CD4-positive, alpha-beta T cell (primary cell): Measurements from ENCODE around the gene KCNQ2. TPM values are rescaled to one million over a fixed set of nuclear protein-coding genes. Genes with fewer than 3 reads are reported as not detected.

ENCODE experiments used
- ATAC-seq: fragments of 200-7000 bp; cut with Tn5 transposase; one replicate; pipeline ENCODE4 v1.10.0; 2022; ENCODE audit warnings: mild to moderate bottlenecking; ENCODE audit not compliant: poor library complexity
- CTCF ChIA-PET: fragments of 350-600 bp; sonication (Branson Sonifier 250); formaldehyde crosslinking; loops from one replicate; lab custom pipeline; 2021; ENCODE audit warnings: antibody characterized with exemption, inconsistent platforms; lab: Charles Lee
- POLR2A ChIA-PET: fragments of 350-600 bp; sonication (Branson Sonifier 250); formaldehyde crosslinking; loops from one replicate; lab custom pipeline; 2021; ENCODE audit warnings: antibody characterized with exemption, inconsistent platforms; lab: Charles Lee
- DNase-seq, 14 experiments: peaks; one replicate each; pipeline ENCODE4 v3.0.0-alpha.2; 2013 to 2020; ENCODE audit warnings: mixed read lengths in 2 of 14
- H3K27ac ChIP-seq, 2 donors: one replicate each; pipeline versions ENCODE4 v1.5.1 to v1.7.0; 2013; ENCODE audit warnings: low read length in 2 of 2, low read depth in 1 of 2, mild to moderate bottlenecking in 1 of 2
- H3K27me3 ChIP-seq, 2 experiments: 1 replicate in 1 of 2; 2 replicates in 1 of 2; pipeline versions ENCODE4 v1.6.1 to v1.7.0; 2013; ENCODE audit warnings: low read length in 2 of 2, control low read depth in 1 of 2, mild to moderate bottlenecking in 1 of 2, moderate library complexity in 1 of 2; ENCODE audit not compliant: insufficient read depth in 2 of 2, control insufficient read depth in 1 of 2
- H3K36me3 ChIP-seq: one replicate; pipeline ENCODE4 v1.6.1; 2013; ENCODE audit warnings: low read length, control low read depth; ENCODE audit not compliant: insufficient read depth
- H3K4me1 ChIP-seq: one replicate; pipeline ENCODE4 v1.6.1; 2013; ENCODE audit warnings: low read length, control low read depth; ENCODE audit not compliant: insufficient read depth
- H3K4me3 ChIP-seq: one replicate; pipeline ENCODE4 v1.5.1; 2013; ENCODE audit warnings: mild to moderate bottlenecking, low read length, moderate library complexity
- H3K9me3 ChIP-seq, 2 experiments: 1 replicate in 1 of 2; 2 replicates in 1 of 2; pipeline versions ENCODE4 v1.6.1 to v1.7.0; 2013; ENCODE audit warnings: low read length in 2 of 2, mild to moderate bottlenecking in 2 of 2, control low read depth in 1 of 2, moderate library complexity in 1 of 2; ENCODE audit not compliant: control insufficient read depth in 1 of 2, insufficient read depth in 1 of 2
- H3K27ac Mint-ChIP-seq: one replicate; pipeline ENCODE4 v1.8.0; 2020; ENCODE audit warnings: mixed read lengths
- H3K27me3 Mint-ChIP-seq: one replicate; pipeline ENCODE4 v1.8.0; 2021; ENCODE audit warnings: mixed read lengths
- H3K36me3 Mint-ChIP-seq: one replicate; pipeline ENCODE4 v1.8.0; 2021; ENCODE audit warnings: low read depth, mixed read lengths
- H3K4me1 Mint-ChIP-seq: one replicate; pipeline ENCODE4 v1.8.0; 2021; ENCODE audit warnings: low read depth, mixed read lengths
- H3K4me3 Mint-ChIP-seq: one replicate; pipeline ENCODE4 v1.8.0; 2020; ENCODE audit warnings: mild to moderate bottlenecking, mixed read lengths
- H3K9me3 Mint-ChIP-seq: one replicate; pipeline ENCODE4 v1.8.0; 2020; ENCODE audit warnings: mixed read lengths
- intact Hi-C, 2 experiments: fragments of 100-400 bp; cut with DNase I in 1 of 2; cut with micrococcal nuclease in 1 of 2; formaldehyde crosslinking; loops; one replicate each; pipeline versions ENCODE4 v1.15.1 to v1.9.0; 2023 to 2025; cut with DNase I, micrococcal nuclease
- total RNA-seq, 174 experiments: library from RNA in 2 of 174; stranded (reverse) in 2 of 174; gene quantifications; one replicate each; pipeline ENCODE4 v1.2.3 and lab custom pipeline; 2021 to 2026
- TF ChIP-seq, protein P1 (sequence below): fragments of 200-600 bp; IDR thresholded peaks from one replicate; pipeline ENCODE4 v1.8.0; 2022; ENCODE audit warnings: antibody characterized with exemption, mild to moderate bottlenecking

The KCNQ2 gene
- total RNA-seq, 2 experiments from 2014 or later = not detected

DNA sequence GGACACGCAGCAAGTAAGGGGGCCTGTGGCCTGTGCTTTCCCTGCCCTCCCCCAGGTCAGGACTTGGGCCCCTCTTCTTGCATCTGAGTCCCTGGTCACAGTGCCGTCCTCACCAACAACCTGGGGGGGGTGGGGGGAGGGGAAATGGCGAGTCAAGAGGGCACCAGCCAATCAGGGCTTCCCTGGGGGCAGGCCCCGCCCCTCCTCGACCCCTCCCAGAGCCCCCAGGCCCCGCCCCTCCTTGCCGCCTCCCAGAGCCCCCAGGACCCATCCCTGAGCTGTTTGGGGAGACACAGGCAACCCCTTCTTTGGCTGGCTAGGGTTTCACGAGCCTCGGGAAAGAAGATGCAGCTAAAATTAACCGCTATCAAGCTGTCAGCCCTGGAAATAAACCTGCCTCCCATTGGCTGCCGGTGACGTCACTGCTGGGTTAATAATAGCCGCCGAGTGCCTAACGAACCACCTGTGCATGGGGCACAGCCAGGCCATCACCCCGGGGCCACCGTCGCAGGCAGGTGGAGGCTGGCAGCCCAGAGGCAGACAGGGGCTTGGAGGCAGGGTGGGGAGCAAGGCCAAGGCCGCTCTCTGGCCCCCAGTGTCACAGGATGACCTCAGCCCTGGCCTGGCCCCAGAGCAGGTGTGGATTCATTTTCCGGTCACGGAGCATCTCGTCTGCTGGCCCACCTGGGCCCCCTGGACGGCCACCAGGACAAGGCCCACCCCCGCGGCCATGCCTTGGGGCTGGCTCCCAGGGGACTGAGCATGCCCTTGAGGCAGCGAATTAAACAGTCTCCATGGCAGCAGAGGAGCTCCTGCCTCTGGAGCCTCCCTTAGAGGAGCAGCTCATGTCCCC is 29.6 kb upstream of the KCNQ2 start:
- no peaks in the 10 kb centered on the region for H3K36me3 ChIP-seq
- Mint-ChIP-seq H3K4me1 (peaks cover 1% of the 10 kb centered on the region), H3K9me3 (peaks cover 2% of the 10 kb centered on the region), H3K36me3 (no peaks in the 10 kb centered on the region), H3K27me3 (peaks cover 31% of the 10 kb centered on the region), H3K4me3 (no peak overlapping the region), H3K27ac (no peak overlapping the region)
- H3K27ac ChIP-seq = no peak overlapping the region
- TF ChIP-seq, protein P1, sequence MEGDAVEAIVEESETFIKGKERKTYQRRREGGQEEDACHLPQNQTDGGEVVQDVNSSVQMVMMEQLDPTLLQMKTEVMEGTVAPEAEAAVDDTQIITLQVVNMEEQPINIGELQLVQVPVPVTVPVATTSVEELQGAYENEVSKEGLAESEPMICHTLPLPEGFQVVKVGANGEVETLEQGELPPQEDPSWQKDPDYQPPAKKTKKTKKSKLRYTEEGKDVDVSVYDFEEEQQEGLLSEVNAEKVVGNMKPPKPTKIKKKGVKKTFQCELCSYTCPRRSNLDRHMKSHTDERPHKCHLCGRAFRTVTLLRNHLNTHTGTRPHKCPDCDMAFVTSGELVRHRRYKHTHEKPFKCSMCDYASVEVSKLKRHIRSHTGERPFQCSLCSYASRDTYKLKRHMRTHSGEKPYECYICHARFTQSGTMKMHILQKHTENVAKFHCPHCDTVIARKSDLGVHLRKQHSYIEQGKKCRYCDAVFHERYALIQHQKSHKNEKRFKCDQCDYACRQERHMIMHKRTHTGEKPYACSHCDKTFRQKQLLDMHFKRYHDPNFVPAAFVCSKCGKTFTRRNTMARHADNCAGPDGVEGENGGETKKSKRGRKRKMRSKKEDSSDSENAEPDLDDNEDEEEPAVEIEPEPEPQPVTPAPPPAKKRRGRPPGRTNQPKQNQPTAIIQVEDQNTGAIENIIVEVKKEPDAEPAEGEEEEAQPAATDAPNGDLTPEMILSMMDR = no peak
- peaks cover 20% of the 10 kb centered on the region for H3K4me1 ChIP-seq
- ATAC-seq (no peak), DNase-seq (peak in 1 of 14 experiments; percentile 23)
- peaks cover 13 to 34% of the 10 kb centered on the region in 2 experiments for H3K9me3 ChIP-seq
- CTCF ChIA-PET = no interaction called here
- POLR2A ChIA-PET = no interaction called here
- H3K4me3 ChIP-seq = no peak overlapping the region
- H3K27me3 ChIP-seq = peaks cover 22 to 30% of the 10 kb centered on the region in 2 experiments
- intact Hi-C loops = no loop called here

DNA sequence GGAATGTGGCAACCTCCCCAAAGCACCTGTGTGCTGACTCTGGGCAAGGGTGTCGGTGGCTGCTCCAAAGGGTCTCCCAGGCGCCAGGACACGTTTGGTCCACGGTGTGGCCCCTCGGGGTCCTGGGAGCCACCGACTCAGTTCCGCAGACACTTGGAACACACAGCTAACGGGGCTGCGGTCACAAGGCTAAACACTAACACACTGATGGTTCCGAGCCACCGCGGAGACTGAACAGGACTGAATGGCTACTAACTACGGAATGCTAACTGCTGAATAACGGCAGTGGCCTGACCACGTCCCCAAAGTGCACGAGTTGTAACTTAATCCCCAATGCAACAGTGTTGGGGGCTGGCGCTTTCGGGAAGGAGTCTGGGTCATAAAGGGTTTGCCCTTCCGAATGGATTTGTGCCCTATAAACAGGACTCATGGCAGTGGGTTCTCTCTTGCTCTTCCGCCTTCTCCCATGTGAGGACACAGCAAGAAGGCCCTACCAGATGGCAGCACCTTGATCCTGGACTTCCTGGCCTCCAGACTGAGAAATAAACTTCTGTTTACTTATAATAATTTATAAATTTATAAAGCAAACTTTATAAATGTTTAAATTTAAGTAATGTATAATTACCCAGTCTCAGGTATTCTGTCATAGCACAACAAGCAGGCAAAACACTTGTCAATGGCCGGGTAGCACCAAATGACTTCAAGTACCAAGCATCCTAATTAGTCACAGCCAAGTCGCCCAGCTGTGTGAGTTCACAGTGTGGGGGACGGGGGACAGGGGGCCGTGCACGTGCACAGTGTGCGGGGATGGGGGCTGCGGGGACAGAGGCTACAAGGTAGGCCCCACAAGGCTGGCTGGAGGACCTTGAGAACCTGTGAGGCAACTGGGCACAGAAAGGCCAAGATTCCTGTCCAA is 28.7 kb upstream of the KCNQ2 start:
- CTCF ChIA-PET = no interaction called here
- peak overlapping the region; percentile 42 for H3K4me3 Mint-ChIP-seq

More for the DNA sequence above, 28.7 kb upstream of the KCNQ2 start:
- DNase-seq (peak in 1 of 14 experiments; percentile 17), ATAC-seq (no peak)
- Histone ChIP-seq H3K9me3 (peaks cover 13 to 34% of the 10 kb centered on the region in 2 experiments), H3K4me1 (peaks cover 26% of the 10 kb centered on the region), H3K4me3 (no peak overlapping the region), H3K27ac (no peak overlapping the region), H3K36me3 (no peaks in the 10 kb centered on the region), H3K27me3 (peaks cover 26 to 38% of the 10 kb centered on the region in 2 experiments)
- no peaks in the 10 kb centered on the region for H3K36me3 Mint-ChIP-seq
- H3K27ac Mint-ChIP-seq = no peak overlapping the region
- peaks cover 35% of the 10 kb centered on the region for H3K27me3 Mint-ChIP-seq
- TF ChIP-seq, protein P1 = no peak
- intact Hi-C loops = no loop called here
- POLR2A ChIA-PET = no interaction called here
- peaks cover 2% of the 10 kb centered on the region for H3K9me3 Mint-ChIP-seq
- H3K4me1 Mint-ChIP-seq = peaks cover 5% of the 10 kb centered on the region
